Mesodermal cell (in vitro differentiated cells): ENCODE results near the gene UQCC2. TPM values are rescaled to one million over a fixed set of nuclear protein-coding genes. Genes with fewer than 3 reads are reported as not detected.

Experiments used
- H3K27ac ChIP-seq: 2 replicates; pipeline ENCODE4 v1.7.0; 2013; ENCODE audit warnings: mild to moderate bottlenecking, low read depth, low read length, moderate library complexity; ENCODE audit not compliant: severe bottlenecking
- H3K36me3 ChIP-seq: 2 replicates; pipeline ENCODE4 v1.7.1; 2013; ENCODE audit warnings: mild to moderate bottlenecking, low read length, moderate library complexity; ENCODE audit not compliant: control insufficient read depth, insufficient read depth
- H3K4me1 ChIP-seq: one replicate; pipeline ENCODE4 v1.7.1; 2013; ENCODE audit warnings: mild to moderate bottlenecking, low read length; ENCODE audit not compliant: insufficient read depth, control insufficient read depth, poor library complexity, severe bottlenecking
- H3K4me3 ChIP-seq: 2 replicates; pipeline ENCODE4 v1.7.0; 2013; ENCODE audit warnings: low read length, control low read depth, mild to moderate bottlenecking; ENCODE audit not compliant: insufficient read depth, poor library complexity, severe bottlenecking; ENCODE audit errors: extremely low read depth
- H3K9me3 ChIP-seq: 2 replicates; pipeline ENCODE4 v1.7.1; 2013; ENCODE audit warnings: mild to moderate bottlenecking, low read length, moderate library complexity; ENCODE audit not compliant: control insufficient read depth
- WGBS, 2 experiments: methylation state at CpG; one replicate each; pipeline ENCODE4 v1.1.5; 2013; ENCODE audit warnings: missing lambda C conversion rate in 2 of 2; ENCODE audit not compliant: insufficient coverage in 2 of 2; 5-methylcytosine and 5-hydroxymethylcytosine counted together
- polyA plus RNA-seq, 2 experiments: library from polyadenylated mRNA; stranded (reverse); fragments of 50-300 nt; gene quantifications; one replicate each; pipeline ENCODE4 v1.2.3, GENCODE V29; 2013

The UQCC2 gene
- 118 TPM for polyA plus RNA-seq (2013, experiment 1 of 2)
- 101 TPM for polyA plus RNA-seq (2013, experiment 2 of 2)

DNA sequence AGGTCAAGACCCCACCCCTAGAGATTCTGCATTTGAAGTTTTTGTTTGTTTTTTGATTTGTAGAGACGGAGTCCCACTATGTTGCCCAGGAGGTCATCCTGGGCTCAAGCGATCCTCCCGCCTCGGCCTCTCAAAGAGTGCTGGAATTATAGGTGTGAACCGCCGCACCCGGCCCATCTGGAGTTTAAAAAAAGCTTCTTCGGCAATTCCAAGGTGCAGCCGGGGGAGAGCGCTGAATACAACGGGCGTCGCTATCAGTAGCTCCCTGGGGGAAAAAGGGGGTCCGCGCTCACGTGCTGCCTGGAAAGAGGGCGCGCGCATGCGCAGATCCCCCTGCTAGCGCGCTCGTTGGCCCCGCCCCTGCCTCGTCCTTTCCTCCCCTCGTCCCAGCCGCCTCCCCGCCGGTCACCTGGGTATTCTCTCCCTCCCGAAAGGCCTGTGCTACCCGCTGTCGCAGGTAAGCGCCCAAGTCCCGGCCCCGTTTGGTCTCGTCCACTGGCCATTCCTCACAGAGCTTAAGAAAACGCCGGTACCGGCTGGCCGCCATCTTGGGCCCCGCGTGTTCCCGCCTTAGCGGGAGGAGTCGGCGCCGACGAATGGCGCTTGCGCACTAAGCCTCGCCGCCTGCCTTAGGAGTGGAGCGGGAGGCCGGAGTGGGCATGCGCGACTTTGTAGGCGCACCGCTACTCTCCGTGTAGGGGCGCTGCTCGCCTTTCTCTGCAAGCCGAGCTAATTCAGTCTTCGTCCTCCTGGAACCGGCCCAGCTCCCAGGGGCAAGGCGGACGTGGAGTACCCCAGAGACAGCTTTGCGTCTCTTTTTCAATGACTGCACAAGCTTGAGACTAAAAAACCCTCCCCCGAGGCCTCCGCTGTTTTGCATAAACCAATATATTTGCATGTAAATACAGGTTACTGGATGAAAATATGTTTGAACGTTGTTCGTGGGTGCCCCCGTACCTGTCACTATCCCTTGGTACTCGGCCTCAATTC is at the start of gene UQCC2:
Gene UQCC2 (minus strand): TSS at position 561 of the 990 bp plus-strand sequence. CDS start 14 bp downstream, at position 547.
- H3K27ac ChIP-seq: peak within 1 kb of the TSS; percentile 79
- peak within 1 kb of the TSS; percentile 70 for H3K4me3 ChIP-seq
- H3K4me1 ChIP-seq: peaks cover 3% of the 10 kb centered on the region
- 5 to 10% methylated on average over 45 to 62 of the region's 73 CpGs for WGBS, 2 experiments
- peaks cover 34% of the 10 kb centered on the region for H3K36me3 ChIP-seq
- H3K9me3 ChIP-seq: no peaks in the 10 kb centered on the region

DNA sequence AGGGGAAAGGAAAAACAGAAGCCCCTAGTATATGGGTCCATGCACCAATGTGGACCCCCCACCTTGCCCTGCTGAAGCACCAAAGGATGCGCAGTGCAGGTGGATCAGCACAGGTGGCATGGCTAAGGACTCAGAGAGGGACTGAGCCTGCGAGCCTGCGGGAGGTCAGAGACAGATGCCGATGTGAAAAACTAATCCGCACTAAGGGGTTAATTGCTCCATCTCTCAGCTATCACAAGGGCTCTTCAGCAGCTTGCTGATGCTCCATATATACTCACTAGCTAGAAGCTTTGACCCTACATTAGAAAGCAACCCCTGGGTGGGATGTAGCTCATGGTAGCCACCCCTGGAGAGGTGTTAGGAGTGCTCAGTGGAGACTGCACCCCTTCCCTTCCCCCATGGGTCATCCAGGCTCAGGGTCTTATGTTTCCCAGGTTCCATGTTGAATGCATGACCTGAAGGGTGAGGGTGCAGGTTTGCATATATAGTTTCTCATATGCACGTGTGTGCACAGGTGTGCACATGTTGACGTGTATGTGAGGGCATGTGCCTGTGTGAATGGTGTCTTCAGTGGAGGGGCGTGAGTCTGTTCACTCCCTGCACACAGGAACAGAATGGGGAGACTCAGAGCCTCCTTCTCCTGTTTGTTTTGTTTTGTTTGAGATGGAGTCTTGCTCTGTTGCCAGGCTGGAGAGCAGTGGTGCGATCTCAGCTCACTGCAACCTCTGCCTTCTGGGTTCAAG is 48.6 kb upstream of the UQCC2 start:
- no peak overlapping the region for H3K27ac ChIP-seq
- H3K9me3 ChIP-seq: no peaks in the 10 kb centered on the region
- H3K36me3 ChIP-seq: no peaks in the 10 kb centered on the region
- no peak overlapping the region for H3K4me3 ChIP-seq
- H3K4me1 ChIP-seq: no peaks in the 10 kb centered on the region
- WGBS, 2 experiments: 96 to 97% methylated on average over 8 to 9 of the region's 9 CpGs

DNA sequence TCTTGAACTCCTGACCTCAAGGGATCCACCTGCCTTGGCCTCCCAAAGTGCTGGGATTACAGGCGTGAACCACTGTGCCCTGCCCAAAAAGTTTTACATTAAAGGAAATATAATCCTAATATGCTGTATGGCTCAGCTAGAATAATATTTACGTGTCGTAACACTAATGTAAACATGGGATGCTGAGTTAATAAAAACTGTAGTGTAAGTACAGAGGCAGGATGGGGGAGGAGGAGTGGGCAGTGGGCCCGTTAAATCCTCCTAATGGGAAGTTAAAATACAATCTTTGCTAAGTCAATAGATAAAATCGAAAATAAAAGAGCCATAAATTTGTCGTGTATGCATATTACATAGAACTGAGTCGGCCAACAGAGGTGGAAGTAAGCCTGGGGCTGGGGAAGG is 47.3 kb upstream of the UQCC2 start:
- no peak overlapping the region for H3K4me3 ChIP-seq

DNA sequence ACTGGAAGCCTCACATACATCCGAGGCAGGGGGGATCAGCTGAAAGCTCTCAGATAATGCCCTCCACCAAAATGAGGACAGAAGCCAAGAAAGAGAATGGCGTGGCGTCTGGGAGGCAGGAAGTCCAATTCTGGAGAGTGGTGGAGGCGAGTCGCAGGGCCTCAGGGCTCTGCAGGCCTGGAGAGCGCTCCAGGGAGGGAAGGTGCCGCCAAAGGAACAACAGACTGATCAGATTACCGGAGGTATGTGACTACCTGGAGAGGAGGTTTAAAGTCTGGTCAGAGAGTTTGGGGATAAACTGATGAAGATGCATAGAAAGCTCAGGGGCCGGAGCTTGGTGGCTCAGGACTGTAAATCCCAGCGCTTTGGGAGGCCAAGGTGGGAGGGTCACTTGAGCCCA is 46.4 kb upstream of the UQCC2 start:
- Histone ChIP-seq H3K27ac (no peak overlapping the region), H3K4me1 (no peaks in the 10 kb centered on the region), H3K4me3 (no peak overlapping the region), H3K9me3 (no peaks in the 10 kb centered on the region), H3K36me3 (no peaks in the 10 kb centered on the region)
- WGBS, 2 experiments: 88 to 93% methylated on average over 7 to 10 of the region's 10 CpGs

More for the DNA sequence above, 47.3 kb upstream of the UQCC2 start:
- H3K36me3 ChIP-seq: no peaks in the 10 kb centered on the region
- 95 to 100% methylated on average over 3 to 6 of the region's 7 CpGs for WGBS, 2 experiments
- H3K27ac ChIP-seq: no peak overlapping the region
- no peaks in the 10 kb centered on the region for H3K4me1 ChIP-seq
- H3K9me3 ChIP-seq: no peaks in the 10 kb centered on the region

DNA sequence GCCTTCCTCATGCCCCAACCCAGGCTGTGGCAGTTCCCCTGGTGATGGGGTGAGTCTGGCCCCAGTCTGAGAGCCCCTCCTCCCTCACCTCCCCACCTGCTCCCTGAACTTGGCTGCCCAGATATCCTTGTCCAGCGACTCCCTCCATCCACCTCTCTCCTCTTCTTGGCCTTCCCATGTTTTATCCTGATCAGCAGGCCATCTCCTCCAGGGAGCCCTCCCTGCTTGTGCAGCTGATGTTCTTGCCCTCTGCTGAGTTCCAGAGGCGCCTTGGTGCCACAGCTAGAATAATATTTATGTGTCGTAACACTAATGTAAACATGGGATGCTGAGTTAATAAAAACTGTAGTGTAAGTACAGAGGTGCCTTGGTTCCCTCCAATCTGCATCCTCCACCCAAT is 45.6 kb upstream of the UQCC2 start:
- peaks cover 3% of the 10 kb centered on the region for H3K4me1 ChIP-seq
- 93% methylated on average over 2 of the region's 3 CpGs; no CpG with 5 or more reads in 1 of the 2 experiments for WGBS, 2 experiments
- no peak overlapping the region for H3K27ac ChIP-seq
- H3K4me3 ChIP-seq: no peak overlapping the region
- H3K9me3 ChIP-seq: no peaks in the 10 kb centered on the region
- H3K36me3 ChIP-seq: no peaks in the 10 kb centered on the region

DNA sequence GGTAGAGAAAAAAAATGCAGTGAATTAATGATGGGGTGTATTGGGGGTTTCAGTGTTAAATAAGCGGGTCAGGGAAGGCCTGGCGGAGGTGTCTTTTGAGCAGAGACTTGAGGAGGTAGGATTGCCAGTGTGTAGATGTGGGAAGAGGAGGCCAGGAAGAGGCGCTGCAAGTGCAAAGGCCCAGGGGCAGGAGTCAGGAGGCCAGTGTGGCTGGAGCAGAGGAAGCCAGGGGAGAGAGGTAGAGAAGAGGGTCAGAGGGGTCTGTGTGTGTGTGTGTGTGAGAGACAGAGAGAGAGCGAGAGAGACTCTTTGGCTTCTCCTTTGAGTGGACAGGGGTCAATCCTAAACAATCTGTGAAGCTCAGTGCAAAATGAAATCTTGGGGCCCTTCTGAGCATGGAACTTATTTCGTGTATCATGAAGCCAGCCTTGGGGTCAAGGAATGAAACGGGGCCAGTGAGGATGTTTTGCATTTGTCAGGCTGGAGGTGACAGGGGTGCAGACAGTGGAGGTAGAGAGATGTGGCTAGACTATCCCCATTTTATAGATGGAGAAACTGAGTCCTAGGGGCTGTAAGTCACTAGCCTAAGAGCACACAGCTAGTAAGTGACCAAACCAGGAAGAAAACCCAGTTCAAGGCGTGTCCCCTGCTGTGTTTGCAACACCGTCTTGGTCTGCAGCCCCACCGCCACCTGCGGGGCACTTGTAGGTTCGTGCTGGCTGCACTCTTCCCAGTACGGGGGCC is 44.9 kb upstream of the UQCC2 start:
- H3K4me3 ChIP-seq: no peak overlapping the region
- H3K36me3 ChIP-seq: no peaks in the 10 kb centered on the region
- H3K27ac ChIP-seq: no peak overlapping the region
- no peaks in the 10 kb centered on the region for H3K9me3 ChIP-seq
- peaks cover 3% of the 10 kb centered on the region for H3K4me1 ChIP-seq
- 76 to 89% methylated on average over 12 of the region's 12 CpGs for WGBS, 2 experiments

DNA sequence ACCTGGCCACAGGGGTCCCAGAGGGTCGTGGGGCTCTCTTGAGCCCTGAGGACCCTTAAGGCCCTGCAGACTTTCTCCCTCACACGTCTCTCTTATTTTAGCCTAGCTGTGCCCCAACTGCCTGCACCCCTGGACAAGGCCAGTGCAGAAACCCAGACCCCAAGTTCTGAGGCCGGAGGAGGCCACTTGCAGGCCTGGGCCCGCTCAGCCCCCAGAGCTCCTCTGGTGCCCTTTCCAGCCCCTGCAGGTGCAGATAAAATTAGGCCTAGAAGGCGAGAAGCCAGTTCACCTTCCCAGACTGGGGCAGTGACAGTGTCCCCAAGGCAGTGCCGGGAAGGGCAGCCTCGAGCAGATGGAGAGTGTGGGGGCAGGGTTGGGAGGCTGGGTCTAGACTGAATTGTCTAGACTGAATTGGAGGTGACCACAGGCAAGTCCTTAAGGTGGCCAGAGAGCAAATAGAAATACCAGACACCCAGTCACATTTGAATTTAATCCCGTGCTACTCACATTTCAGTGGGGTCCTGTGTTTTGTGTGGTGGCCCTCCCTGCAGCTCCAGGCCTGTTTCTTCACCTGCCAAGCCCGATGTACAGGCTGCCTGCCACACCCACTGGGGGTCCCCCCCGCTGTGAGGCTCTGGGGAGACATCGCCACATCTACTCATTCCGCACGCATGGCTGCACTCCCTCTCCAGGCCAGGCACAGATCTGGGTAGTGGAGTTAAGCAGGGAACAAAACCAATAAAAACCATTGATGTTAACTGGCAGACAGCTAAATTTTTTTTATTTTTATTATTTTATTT is 43.8 kb upstream of the UQCC2 start:
- Histone ChIP-seq H3K36me3 (no peaks in the 10 kb centered on the region), H3K27ac (no peak overlapping the region), H3K9me3 (no peaks in the 10 kb centered on the region), H3K4me3 (no peak overlapping the region), H3K4me1 (peaks cover 6% of the 10 kb centered on the region)
- WGBS, 2 experiments: 80 to 84% methylated on average over 7 to 10 of the region's 13 CpGs

DNA sequence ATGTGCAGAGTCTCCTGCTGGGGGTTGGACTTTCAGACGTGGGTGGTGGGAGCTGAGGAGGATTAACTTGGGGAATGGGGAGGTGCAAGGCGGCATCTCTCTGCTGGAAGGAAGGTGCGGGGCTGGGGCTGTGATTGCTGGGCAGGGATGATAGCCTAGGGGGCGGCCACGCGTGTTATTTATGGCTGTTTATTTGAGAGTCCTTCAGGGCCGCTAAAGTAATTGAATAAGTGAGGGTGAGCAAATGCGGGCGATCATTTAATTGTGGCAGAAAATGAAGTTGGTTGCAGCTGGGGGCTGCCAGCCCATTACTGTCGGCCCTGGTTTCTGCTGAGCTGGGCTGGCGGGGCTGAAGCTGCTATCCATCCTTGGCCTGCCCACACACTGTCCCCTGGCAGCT is 42.7 kb upstream of the UQCC2 start:
- H3K4me1 ChIP-seq: peaks cover 6% of the 10 kb centered on the region
- no peaks in the 10 kb centered on the region for H3K9me3 ChIP-seq
- no peak overlapping the region for H3K27ac ChIP-seq
- no peak overlapping the region for H3K4me3 ChIP-seq
- no peaks in the 10 kb centered on the region for H3K36me3 ChIP-seq
- 83 to 89% methylated on average over 3 to 11 of the region's 11 CpGs for WGBS, 2 experiments

DNA sequence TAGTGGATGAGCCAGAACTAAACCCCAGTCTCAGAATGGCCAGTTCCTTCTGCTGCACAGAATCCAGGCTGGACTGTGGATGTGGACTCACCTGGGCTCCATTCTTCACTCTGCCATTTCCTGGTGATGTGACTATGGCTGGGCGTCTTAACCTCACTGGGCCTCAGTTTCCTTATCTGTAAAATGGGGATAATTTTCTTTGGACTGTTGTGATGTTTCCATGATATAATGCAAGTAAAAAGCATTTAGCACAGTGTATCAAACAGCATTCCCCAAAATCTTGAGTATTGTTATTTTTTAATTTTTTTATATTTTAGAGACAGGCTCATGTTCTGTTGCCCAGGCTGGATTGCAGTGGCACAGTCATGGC is 41.1 kb upstream of the UQCC2 start:
- no CpG with 5 or more reads among the region's 1 CpG for WGBS, 2 experiments
- H3K36me3 ChIP-seq: no peaks in the 10 kb centered on the region
- H3K4me3 ChIP-seq: no peak overlapping the region
- H3K4me1 ChIP-seq: peaks cover 7% of the 10 kb centered on the region
- no peak overlapping the region for H3K27ac ChIP-seq
- H3K9me3 ChIP-seq: no peaks in the 10 kb centered on the region
